Hepatocyte (in vitro differentiated cells): Measurements from ENCODE around the gene LONP2.
"Not testable (repeated sequence)": the region's sequence is repeated elsewhere in the genome, so short reads cannot be mapped to it uniquely, and the experiment has no call there.

ENCODE experiments used
- CTCF ChIP-seq: fragments of 200-600 bp; sonication (generic); IDR thresholded peaks from 2 replicates; pipeline ENCODE4 v1.5.1; 2016; ENCODE audit warnings: antibody characterized with exemption, mild to moderate bottlenecking; ENCODE audit not compliant: poor library complexity
- EZH2 ChIP-seq: fragments of 200-600 bp; sonication (generic); IDR thresholded peaks from 2 replicates; pipeline ENCODE4 v1.6.1; 2016; ENCODE audit warnings: antibody characterized with exemption, mild to moderate bottlenecking, borderline replicate concordance
- EZH2phosphoT487 ChIP-seq: fragments of 200-600 bp; sonication (generic); IDR thresholded peaks from one replicate; pipeline ENCODE4 v1.6.1; 2018; ENCODE audit warnings: antibody characterized with exemption, mild to moderate bottlenecking, low read depth, moderate library complexity; ENCODE audit not compliant: unreplicated experiment, severe bottlenecking

- not testable (repeated sequence) for TF ChIP-seq CTCF, EZH2, EZH2phosphoT487
Observed at GRCh38 chr16:48313905-48314304, 69.8 kb downstream of the LONP2 start.
